Measurements from ENCODE around the gene BRCC3. TPM values are rescaled to one million over a fixed set of nuclear protein-coding genes. Genes with fewer than 3 reads are reported as not detected.
A peak's percentile ranks its signal among the peaks of the same experiment; 100 is the strongest.

BRCC3 gene
- total RNA-seq = 10.8 and 11.8 TPM in 2 replicates

GRCh38 chrX:155070975-155071693 is at the start of gene BRCC3, which contains the start of the genes CMC4 and MTCP1:
TSS of gene BRCC3 (plus strand) at chrX:155071508. CDS start at chrX:155071528, 20 bp downstream.
TSS of gene CMC4 (minus strand) at chrX:155071136. CDS start at chrX:155064023, 7,113 bp downstream.
TSS of gene MTCP1 (minus strand) at chrX:155071136. CDS start at chrX:155066010, 5,126 bp downstream.
- DNase-seq (ENCODE audit: low read depth) = no peak
- Histone ChIP-seq H3K4me3 (ENCODE audit: low read depth, low read length) (peak within 1 kb of the TSS; percentile 73), H3K27me3 (ENCODE audit: control insufficient read depth, insufficient read depth, low read length) (no peaks in the 10 kb centered on the region), H3K36me3 (ENCODE audit: control insufficient read depth, insufficient read depth, low read length) (no peaks in the 10 kb centered on the region)
- TF ChIP-seq, protein P1, sequence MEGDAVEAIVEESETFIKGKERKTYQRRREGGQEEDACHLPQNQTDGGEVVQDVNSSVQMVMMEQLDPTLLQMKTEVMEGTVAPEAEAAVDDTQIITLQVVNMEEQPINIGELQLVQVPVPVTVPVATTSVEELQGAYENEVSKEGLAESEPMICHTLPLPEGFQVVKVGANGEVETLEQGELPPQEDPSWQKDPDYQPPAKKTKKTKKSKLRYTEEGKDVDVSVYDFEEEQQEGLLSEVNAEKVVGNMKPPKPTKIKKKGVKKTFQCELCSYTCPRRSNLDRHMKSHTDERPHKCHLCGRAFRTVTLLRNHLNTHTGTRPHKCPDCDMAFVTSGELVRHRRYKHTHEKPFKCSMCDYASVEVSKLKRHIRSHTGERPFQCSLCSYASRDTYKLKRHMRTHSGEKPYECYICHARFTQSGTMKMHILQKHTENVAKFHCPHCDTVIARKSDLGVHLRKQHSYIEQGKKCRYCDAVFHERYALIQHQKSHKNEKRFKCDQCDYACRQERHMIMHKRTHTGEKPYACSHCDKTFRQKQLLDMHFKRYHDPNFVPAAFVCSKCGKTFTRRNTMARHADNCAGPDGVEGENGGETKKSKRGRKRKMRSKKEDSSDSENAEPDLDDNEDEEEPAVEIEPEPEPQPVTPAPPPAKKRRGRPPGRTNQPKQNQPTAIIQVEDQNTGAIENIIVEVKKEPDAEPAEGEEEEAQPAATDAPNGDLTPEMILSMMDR (IDR thresholded peaks at IDR 0.05; ENCODE audit: insufficient read depth, low read length, poor library complexity, severe bottlenecking) = no peak

GRCh38 chrX:155022585-155022984 is 48.7 kb upstream of the BRCC3 start, which contains the start of gene F8:
TSS of gene F8 (minus strand) at chrX:155022723. CDS start at chrX:155022552, 171 bp downstream.
- no peaks in the 10 kb centered on the region for H3K27me3 ChIP-seq (ENCODE audit: control insufficient read depth, insufficient read depth, low read length)
- DNase-seq (ENCODE audit: low read depth) = no peak
- no peaks in the 10 kb centered on the region for H3K36me3 ChIP-seq (ENCODE audit: control insufficient read depth, insufficient read depth, low read length)
- TF ChIP-seq, protein P1 (IDR thresholded peaks at IDR 0.05; ENCODE audit: insufficient read depth, low read length, poor library complexity, severe bottlenecking) = no peak
- H3K4me3 ChIP-seq (ENCODE audit: low read depth, low read length) = no peak within 1 kb of the TSS

DNA sequence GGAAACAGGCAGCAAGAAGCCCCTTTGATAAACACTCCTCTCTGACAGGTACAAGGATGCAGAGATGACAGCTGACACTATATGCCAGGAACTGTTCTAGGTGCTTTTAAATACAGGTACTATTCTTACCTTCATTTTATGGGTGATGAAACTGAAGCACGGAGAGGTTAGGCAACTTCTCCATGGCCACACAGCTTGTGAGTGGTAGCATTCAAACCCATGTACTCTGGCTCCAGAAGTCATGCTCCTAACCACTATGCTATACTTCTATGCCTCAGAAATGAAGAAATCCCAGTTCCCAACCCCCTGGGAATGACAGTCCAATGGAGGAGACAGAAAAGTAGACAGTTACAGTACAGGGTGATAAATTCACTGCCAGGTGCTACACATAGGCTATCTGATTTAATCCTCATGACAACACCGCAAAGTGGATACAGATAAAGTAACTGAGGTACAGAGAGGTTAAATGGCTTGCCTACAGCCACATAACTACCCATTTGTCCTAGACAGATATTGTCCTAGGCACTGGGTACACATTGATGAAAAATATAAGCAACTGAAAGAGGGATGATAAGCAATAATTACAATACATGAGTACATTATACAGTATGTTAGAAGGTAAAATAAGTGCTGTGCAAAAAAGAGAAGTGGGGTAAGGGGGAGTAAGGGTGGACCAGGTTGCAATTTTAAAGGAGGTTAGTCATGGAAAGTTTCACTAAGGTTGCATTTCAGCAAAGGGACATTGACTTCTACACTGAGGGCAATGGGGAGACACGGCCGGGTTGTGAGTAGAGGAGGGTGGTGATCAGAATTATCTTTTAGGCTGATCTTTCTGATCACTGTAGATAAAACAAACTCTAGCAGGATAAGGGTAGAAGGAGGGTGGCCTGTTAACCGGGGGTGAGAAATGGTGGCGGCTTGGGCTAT is 47.1 kb upstream of the BRCC3 start:
- DNase-seq (ENCODE audit: low read depth) = no peak
- TF ChIP-seq, protein P1 (IDR thresholded peaks at IDR 0.05; ENCODE audit: insufficient read depth, low read length, poor library complexity, severe bottlenecking) = no peak
- no peaks in the 10 kb centered on the region for H3K36me3 ChIP-seq (ENCODE audit: control insufficient read depth, insufficient read depth, low read length)
- H3K27me3 ChIP-seq (ENCODE audit: control insufficient read depth, insufficient read depth, low read length) = no peaks in the 10 kb centered on the region
- no peak overlapping the region for H3K4me3 ChIP-seq (ENCODE audit: low read depth, low read length)

DNA sequence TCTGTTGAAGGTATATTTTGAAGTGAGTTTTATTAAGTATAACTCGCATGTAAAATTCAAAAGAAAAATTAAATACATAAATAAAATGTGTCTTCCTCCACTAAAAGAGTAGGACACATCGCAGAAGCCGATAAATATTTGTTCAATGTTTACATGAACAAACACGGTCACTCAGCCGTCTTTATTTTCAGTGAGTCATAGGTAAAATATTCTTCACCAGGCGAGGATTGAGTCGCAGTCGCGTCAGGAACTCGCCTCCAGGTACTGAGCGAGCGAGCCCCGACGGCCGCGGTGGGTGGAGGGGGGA is 44.9 kb upstream of the BRCC3 start:
- no peaks in the 10 kb centered on the region for H3K27me3 ChIP-seq (ENCODE audit: control insufficient read depth, insufficient read depth, low read length)
- DNase-seq (ENCODE audit: low read depth) = no peak
- H3K4me3 ChIP-seq (ENCODE audit: low read depth, low read length) = peak overlapping the region; percentile 75
- no peaks in the 10 kb centered on the region for H3K36me3 ChIP-seq (ENCODE audit: control insufficient read depth, insufficient read depth, low read length)
- TF ChIP-seq, protein P1 (IDR thresholded peaks at IDR 0.05; ENCODE audit: insufficient read depth, low read length, poor library complexity, severe bottlenecking) = no peak

- DNase-seq (ENCODE audit: low read depth) = peak; percentile 63
- TF ChIP-seq, protein P1 (IDR thresholded peaks at IDR 0.05; ENCODE audit: insufficient read depth, low read length, poor library complexity, severe bottlenecking) = no peak
- Histone ChIP-seq H3K27me3 (ENCODE audit: control insufficient read depth, insufficient read depth, low read length) (no peaks in the 10 kb centered on the region), H3K4me3 (ENCODE audit: low read depth, low read length) (peak within 1 kb of the TSS; percentile 75), H3K36me3 (ENCODE audit: control insufficient read depth, insufficient read depth, low read length) (no peaks in the 10 kb centered on the region)
These were observed 44.4 kb upstream of the BRCC3 start, which contains the start of gene FUNDC2 for GRCh38 chrX:155026727-155027508. TSS of gene FUNDC2 (plus strand) at chrX:155026844. CDS start at chrX:155026939, 95 bp downstream.

Data from kidney epithelial cell (primary cell).